ENCODE measurements around the gene CNTN4.

DNA sequence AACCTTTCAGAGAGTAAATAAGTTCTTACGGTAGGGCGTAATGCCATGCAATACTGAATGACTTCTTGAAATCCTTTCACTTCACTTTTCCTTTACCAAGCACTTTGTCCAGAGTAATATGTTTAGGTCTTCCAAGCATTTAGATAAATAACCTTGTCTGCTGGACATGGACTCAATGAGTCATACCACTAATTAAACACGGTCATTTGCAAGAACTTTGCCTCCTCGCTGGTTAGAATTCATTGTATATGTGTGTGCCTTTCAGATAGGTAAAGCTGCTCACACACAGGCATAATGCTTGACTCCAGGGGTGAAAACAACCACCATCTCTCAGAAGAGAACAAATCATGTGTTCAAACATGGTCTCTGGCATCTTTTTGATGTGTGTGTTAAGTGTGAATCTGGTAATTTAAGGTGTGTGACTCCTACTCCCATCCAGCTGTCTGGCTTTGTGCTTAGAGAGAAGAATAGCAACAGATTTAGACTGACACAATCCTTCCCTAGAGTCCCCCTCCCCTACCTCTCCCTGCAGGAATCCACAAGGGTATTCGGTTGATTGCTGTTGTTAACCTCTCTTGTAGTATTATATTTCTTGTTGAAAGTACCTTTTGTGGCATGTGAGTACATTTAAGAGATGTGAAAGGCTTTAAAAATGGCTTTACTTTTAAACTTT is 419.0 kb downstream of the CNTN4 start:
- TF ChIP-seq POLR2A (IDR thresholded peaks at IDR 0.05) = no peak
- TF ChIP-seq, protein P1, sequence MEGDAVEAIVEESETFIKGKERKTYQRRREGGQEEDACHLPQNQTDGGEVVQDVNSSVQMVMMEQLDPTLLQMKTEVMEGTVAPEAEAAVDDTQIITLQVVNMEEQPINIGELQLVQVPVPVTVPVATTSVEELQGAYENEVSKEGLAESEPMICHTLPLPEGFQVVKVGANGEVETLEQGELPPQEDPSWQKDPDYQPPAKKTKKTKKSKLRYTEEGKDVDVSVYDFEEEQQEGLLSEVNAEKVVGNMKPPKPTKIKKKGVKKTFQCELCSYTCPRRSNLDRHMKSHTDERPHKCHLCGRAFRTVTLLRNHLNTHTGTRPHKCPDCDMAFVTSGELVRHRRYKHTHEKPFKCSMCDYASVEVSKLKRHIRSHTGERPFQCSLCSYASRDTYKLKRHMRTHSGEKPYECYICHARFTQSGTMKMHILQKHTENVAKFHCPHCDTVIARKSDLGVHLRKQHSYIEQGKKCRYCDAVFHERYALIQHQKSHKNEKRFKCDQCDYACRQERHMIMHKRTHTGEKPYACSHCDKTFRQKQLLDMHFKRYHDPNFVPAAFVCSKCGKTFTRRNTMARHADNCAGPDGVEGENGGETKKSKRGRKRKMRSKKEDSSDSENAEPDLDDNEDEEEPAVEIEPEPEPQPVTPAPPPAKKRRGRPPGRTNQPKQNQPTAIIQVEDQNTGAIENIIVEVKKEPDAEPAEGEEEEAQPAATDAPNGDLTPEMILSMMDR (IDR thresholded peaks at IDR 0.05) = no peak
